HG03095 (cell line): ENCODE measurements around the gene ABCC5.
"Not testable (repeated sequence)": the region's sequence is repeated elsewhere in the genome, so short reads cannot be mapped to it uniquely, and the experiment has no call there.

Experiments used
- ATAC-seq: cut with Tn5 transposase; IDR thresholded peaks from one replicate; pipeline ENCODE4 v1.9.1; 2021; ENCODE audit warnings: moderate library complexity; ENCODE audit not compliant: unreplicated experiment

The ABCC5 gene

DNA sequence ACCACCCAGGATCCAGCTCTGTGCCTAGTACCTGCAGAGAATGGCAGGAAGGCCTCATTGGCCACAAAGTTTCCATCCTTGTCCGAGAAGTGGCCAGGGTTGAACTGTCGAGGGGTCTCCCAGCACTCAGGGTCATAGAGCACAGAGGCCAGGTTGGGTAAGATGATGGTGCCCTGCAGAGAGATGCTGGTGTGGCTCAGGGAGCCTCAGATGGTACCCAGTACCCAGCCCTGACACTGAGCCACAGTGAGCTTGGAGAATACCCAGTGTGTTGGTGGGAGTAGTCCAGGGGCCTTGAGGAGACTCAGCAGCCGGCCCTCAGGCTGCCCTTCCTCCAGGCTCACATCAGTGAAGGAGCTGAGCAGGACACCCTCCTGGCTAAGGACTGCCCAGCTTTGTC lies 121.5 kb downstream of the ABCC5 start:
- no peak for ATAC-seq

- ATAC-seq, result no peak
These were observed 121.9 kb downstream of the ABCC5 start for GRCh38 chr3:183895774-183896173.

- peak; percentile 55 for ATAC-seq
These were observed 122.4 kb downstream of the ABCC5 start for GRCh38 chr3:183895296-183895695.

DNA sequence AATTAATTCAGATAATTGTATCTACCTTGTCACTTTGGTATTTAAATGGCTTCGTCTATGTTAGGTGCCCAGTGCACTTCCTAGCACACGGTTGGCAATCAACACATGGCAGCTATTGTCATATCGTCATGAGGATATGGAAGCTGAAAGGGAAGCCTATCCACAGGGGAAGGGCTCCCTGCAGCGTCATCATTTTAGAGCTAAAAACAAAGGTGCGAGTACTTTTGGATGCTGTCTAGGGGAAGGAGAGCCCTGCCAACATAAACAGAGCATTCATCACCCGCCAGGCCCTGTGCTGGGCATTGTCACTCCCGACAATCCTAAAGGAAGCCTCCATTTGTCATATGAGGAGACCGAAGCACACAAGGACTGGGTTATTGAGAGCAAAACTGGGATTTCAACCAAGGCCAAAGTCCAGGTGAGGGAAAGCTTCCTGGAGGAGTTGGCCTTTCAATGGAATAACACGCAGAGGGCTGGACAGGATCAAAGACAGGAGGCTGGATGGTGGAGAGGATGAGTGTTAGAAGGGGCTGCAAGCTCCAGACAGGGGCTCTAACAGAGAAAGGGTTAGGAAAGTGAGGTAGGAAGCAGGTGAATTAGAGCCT lies 125.0 kb downstream of the ABCC5 start:
- ATAC-seq, result no peak

DNA sequence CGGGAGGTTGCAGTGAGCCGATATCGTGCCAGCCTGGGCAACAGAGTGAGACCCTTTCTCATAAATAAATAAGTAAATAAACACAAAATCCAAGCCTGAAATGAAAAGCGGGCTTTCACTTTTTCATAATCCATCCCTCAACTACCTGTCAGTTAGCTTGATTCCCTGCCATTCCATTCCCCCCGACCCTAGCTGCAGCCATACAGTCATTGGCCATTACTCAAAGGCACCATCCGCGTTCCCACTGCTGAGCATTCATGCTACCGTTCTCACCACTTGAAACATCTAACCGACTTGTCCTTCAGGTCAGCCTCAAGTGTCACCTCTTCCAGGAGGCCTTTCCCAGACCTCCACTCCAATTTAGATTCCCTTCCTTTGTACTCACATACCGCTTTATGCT lies 131.9 kb downstream of the ABCC5 start:
- ATAC-seq, result no peak

DNA sequence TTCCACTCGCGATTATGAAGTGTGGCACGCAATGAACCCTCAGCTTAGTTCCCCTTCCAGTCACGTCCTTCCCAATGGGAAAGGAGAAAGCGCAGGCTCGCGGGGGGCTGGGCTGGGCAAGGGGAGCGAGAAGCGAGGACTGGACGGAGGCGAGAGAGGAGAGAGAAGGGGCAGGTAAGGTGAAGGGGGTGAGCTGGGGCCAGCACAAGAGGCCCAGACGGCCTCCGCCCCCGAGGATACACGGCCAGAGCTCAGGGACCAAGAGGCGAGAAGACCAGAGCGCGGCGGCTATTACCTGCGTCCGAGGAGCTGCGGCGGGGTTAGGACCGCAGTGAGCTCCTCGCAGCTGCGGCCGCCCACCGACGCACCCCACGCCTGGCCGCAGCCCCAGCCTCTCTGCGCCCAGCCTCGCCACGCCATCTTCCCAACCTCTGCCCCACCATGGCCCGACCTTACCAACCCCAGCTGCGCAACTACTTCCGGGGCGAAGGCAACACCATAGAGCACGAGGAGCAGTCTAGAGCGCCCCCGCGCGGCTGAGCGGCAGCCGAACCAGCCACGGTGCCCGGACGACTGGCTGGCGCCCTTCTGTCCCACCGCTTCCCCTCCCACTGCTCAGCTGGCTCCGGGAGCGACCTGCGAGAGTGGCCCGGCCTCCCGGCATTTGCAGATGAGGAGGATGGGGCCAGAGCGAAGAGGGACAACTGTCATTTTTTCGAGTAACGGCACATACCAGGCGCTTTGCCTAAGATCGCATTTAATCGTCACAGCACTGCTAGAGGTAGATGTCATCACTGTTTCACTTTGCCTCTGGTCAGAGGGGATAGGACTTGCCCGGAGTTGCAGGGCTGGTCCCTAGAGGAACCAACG lies 133.0 kb downstream of the ABCC5 start, which contains the start of gene PARL:
PARL (minus strand) TSS at position 454 of the 870 bp plus-strand sequence; CDS start at position 420, 34 bp downstream.
- ATAC-seq, result peak; percentile 99

- ATAC-seq, result no peak
These were observed 133.6 kb downstream of the ABCC5 start for GRCh38 chr3:183884097-183884426.

DNA sequence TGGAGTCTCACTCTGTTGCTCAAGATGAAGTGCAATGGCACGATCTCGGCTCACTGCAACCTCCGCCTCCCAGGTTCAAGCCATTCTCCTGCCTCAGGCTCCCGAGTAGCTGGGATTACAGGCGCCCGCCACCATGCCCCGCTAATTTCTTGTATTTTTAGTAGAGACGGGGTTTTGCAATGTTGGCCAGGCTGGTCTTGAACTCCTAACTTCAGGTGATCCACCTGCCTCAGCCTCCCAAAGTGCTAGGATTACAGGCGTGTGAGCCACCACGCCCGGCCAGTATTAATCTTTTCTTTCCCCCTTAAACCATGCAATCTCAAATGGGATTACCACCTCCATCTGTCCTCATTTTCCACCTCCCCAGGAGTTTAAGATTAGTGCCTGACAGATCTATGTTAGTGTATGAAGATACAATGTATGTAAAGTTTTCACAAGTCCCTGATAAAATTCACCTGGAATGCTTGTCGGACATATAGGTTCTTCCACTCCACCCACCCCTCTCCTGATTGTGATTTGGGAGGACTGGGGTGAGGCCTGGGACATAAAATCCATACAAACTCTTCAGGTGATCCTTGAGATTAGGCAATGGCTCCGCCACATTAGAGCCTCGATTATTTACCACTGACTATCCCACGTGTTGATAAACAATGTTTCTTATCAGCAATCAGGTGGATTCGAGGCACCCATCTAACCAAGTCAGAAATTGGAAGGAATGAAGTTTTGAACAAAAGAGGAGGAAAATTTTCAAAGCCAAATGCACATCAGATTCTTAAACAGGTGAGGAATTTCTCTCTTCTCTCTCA lies 134.2 kb downstream of the ABCC5 start:
- ATAC-seq, result no peak

DNA sequence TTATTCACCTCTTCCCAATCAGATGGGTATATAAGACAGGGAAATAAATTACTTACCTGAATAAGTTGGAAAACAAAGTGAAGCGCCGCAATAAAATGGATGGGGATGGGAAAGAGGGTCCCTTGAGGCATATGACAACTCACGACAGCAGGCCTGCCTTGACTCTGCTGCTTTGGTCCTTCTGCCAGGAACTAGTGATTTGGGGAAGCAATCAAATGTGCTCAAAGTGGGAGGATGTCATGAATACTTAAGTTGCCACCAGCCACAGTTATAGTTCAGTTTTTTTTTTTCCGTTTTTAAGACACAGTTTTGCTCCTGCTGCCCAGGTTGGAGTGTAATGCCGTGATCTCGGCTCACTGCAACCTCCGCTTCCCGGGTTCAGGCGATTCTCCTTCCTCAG lies 137.6 kb downstream of the ABCC5 start:
- ATAC-seq, result no peak

GRCh38 chr3:183879243-183879642 lies 138.4 kb downstream of the ABCC5 start:
- ATAC-seq, result no peak

GRCh38 chr3:183878071-183878470 lies 139.6 kb downstream of the ABCC5 start:
- no peak for ATAC-seq

DNA sequence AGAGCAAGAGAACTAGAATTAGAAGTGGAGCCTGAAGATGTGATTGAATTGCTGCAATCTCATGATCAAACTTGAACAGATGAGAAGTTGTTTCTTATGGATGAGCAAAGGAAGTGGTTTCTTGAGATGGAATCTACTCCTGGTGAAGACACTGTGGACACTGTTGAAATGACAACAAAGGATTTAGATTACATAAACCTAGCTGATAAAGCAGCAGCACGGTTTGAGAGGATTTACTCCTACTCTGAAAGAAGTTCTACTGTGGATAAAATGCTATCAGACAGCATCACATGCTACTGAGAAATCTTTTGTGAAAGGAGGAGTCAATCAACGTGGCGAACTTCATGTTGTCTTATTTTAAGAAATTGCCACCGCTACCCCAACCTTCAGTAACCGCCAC lies 140.5 kb downstream of the ABCC5 start:
- not testable (repeated sequence) for ATAC-seq

DNA sequence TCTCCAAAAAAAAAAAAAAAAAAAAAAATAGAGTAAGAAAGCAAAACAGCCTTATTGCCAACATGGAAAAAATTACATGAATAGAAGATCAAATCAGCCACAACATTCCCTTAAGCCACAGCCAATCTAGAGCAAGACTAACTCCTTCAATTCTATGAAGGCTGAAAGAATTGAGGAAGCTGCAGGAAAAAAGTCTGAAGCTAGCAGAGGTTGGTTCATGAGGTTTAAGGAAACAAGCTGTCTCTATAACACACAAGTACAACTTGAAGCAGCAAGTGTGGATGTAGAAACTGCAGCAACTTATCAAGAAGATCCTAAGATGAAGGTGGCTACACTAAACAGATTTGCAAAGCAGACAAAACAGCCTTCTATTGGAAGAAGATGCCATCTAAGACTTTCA lies 142.3 kb downstream of the ABCC5 start:
- ATAC-seq, result no peak

DNA sequence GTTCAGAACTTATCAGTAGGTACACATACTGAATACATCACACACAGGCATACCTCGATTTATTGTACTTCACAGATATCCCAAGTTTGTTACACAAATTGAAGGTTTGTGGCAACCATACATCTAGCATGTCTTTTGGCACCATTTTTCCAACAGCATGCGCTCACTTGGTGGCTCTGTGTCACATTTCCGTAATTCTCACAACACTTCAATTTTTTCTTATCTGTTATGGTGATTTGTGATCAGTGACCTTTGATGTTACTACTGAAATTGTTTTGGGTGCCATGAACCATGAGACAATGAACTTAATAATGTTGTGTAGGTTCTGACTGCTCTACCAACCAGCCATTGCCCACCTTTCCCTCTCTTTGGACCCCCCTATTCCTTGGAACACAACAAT lies 143.8 kb downstream of the ABCC5 start:
- ATAC-seq, result no peak

GRCh38 chr3:183871541-183871940 lies 146.1 kb downstream of the ABCC5 start:
- no peak for ATAC-seq

DNA sequence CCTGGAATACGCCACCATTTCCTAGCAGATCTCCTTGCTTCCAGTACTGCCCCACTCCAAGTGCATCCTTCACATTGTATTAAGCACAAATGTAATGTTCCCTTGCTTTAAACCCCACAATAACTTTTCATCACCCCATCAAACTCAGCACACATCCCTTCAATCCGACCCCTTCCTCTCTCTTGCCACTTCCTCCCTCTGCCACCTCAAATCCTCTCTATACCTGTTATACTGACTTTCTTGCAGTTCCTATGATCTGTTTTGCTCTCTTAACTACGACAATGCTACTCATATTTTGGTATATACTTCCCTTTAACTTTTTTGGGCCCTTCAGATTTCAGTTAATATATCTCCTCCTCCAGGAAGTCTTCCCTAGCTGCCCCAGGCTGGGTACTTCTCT lies 147.1 kb downstream of the ABCC5 start:
- no peak for ATAC-seq
